Measurements from ENCODE around the gene PSAPL1.

The PSAPL1 gene

DNA sequence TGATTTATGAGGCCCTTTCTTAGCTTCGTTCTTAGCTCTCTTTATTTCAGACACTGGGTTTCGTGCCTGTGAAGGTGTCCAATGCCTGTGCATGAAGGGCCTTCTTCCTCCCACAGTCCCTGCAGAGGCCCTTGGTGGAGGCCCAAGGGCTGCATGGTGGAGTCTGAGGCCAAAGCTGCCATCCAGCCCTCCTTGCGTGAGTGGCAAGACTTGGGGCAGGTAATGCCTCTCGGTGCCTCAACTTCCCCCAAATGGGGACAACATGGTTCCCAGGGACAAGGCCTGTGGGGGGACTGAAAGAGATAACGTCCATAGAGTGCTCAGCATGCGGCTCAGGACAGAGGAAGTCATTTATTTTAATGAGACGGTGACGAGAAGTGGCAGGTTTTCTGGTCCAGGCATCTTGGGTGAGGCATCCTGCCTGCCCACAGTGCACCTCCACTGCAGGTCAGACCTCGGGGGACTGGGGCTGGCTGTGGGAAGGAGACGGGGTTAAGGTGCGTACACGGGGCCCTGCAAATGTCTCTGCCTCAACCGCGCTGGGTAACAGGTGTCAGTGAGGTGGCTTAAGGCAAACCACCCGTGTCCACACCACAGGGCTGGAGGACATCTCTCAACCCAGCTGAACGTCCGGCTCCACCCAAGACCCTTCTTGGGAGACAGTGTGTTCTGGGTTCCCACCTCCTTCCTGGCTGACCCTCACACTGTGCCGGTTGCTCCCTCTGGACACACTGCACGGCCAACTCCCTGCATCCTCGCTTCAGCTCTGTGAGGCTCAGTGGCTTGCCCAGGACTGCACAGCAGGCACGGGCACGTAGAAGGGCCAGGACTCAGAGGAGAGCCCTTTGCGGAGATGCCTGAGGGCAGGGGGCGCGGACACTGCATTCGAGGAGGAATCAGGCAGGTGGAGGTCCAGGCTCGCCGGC, 50.5 kb downstream of the PSAPL1 start:
- in situ Hi-C loops (cut with MboI; ENCODE audit: low sequenced_read_pairs), result no loop called here

DNA sequence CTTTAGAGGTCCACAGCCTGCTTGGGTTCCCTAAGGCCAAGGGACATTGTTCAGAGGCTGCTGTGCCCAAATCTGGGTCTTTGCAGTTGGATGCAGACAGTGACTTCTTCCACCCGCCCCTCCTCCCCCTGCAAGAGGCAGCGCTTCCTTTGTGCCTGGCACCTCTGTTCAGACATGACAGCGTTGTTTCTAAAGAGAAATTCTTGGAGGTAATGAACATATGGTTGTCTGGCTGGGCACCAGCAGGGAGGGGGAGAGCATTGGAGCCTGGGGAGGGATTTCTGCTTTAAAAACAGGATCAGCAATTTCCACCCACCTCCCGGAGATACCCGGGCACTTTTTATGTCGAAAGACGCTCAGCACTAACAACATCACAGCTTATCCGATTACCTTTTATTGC, 51.5 kb downstream of the PSAPL1 start:
- in situ Hi-C loops (cut with MboI; ENCODE audit: low sequenced_read_pairs), result no loop called here

GRCh38 chr4:7382634-7383014, 52.1 kb downstream of the PSAPL1 start:
- in situ Hi-C loops (cut with MboI; ENCODE audit: low sequenced_read_pairs), result no loop called here

DNA sequence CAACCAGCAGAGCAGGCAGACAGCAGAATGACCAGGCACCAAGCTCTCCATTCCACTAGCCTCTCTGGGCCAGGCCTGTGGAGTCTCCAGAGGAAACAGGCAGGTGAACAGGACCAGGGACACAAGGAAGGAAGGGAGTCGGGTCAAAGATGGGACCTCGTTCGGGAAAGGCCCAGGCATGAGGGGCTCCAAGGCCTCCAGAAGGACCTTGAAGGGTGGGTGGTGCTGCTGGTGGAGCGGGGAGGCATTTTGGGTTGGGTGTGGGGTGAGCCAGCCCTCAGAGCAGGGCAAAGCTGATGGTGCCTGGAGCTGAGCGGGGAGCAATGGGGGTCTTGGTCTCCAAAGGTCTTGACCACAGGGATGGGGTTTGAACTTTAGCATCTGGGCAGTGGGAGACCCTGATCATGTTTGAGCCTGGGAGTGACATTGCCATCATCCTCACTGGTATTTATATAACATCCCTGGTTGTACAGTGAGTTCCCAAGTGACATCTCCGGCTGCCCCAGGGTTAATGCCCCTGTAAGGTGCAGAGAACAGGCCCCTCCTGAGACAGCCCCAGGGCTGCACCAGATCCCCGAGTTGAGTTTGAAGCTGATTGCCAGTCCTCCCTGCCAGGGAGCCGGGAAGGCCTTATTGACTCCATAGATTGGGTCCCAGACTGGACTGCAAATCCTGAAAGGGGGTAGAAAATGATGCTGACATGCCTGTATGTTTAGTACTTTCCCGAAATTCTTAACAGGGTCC, 52.7 kb downstream of the PSAPL1 start:
- in situ Hi-C loops (cut with MboI; ENCODE audit: low sequenced_read_pairs), result no loop called here

DNA sequence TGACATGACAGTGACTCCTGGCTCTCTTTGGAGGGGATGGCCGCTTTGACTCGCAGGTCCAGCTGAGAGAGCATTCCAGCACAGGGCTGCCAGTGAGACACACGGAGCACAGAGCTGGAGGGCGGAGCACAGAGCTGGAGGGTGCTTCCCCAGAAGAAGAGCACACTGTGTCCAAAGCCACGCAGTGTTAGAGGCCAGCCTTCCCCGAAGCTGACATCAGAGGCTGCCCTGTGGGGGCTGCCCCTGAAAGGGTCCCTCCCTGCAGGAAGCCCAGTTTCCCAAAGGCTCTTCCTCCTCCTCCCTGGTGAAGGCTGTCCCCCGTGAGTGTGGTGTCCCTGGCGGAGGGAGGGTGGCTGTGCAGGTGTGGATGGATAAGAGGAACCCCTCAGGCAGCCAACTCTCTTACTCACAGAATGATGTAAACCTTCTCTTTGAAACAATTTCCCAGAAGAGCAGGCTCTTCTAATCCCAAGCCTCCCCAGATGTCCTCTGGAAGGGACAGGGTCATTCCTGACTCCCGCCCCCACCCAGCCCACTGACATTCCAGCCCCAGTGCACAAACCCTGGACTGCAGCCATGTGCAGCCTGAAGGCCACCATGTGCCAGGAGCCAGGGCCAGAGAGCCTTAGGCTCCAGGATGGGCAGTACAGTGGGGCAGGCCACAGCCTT, 53.4 kb downstream of the PSAPL1 start:
- in situ Hi-C loops (cut with MboI; ENCODE audit: low sequenced_read_pairs), result no loop called here
